ENCODE data around the gene GPC6. TPM values are rescaled to one million over a fixed set of nuclear protein-coding genes. Genes with fewer than 3 reads are reported as not detected.

GPC6 gene
- polyA plus RNA-seq, 1 donor: 4.1 TPM

DNA sequence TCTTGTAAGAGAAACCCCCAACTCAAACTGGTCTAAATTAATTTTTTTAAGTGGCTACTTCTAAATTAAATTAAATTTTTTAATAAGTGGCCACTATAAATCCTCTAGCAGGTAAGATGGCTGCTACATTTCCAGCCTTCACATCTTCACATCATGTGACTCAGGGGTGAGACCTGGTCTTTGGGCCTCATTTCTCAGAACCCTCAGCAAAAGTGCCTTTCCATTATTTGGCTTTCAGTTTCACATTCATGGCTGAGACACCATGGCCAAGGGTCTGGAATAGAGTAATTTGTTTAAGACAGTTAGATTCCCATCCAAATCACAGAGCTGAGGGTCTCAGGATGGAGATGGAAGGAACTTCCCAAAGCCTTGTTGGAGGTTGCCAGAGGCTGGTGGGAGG, 1205.4 kb downstream of the GPC6 start:
- no peak for DNase-seq

DNA sequence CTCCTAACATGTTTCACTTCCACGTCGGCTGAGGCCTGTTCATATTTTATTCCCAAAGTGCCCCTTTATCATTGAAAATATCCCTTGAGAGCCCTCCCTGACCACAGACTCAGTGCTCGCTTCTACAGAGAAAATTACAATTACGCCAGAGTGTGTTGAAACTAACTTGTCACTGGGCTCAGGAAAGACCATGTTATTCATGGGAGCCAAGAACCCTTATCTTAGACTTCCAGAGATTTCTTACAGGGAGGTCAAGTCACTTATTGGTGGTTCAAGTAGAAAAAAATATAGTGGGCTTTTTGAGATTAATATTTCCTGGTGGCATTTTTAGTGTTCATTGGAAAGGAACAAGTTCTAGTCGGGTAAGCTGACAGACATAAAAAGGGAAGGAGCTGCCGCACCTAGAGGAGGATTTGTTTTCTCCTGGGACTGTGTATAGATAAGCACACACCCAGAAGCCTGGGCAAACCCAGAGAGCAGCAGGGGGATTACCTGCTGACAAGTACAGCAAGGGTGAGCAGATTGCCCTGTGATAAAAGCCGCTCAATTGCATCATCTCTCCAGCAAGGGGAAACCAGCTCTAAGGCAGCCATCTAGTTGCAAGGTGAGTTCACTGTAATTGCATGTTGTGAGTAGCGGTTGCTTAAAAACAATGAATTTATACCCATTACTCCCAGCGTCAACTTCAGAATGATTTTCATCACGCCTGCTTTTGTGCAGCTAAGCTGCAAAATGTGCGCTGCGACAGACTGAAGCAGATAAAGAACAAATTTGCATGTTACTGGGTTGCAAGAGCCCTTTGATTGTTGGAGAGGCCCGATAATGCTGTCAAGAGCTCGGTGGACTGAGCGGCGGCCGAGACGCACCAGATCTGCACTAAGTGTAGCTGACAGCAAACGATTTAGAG, 1206.7 kb downstream of the GPC6 start:
- no peak for DNase-seq

- peak; percentile 21 for DNase-seq
Measured at GRCh38 chr13:94435604-94436226, 1209.1 kb downstream of the GPC6 start.

- DNase-seq: no peak
Measured at GRCh38 chr13:94444826-94445225, 1218.2 kb downstream of the GPC6 start.

GRCh38 chr13:94454334-94454733, 1227.7 kb downstream of the GPC6 start:
- DNase-seq: no peak

GRCh38 chr13:94454906-94455305, 1228.3 kb downstream of the GPC6 start:
- no peak for DNase-seq

GRCh38 chr13:94455414-94455813, 1228.8 kb downstream of the GPC6 start:
- no peak for DNase-seq
